GM12878 (cell line): ENCODE data around the gene IRS1. TPM values are rescaled to one million over a fixed set of nuclear protein-coding genes. Genes with fewer than 3 reads are reported as not detected.

ENCODE experiments used
- ATAC-seq: fragments of 200-7000 bp; cut with Tn5 transposase; 3 replicates; pipeline ENCODE4 v1.9.1; 2020; ENCODE audit warnings: mild to moderate bottlenecking, moderate library complexity
- BruUV-seq: library from RNA; stranded (reverse); fragments of 400-500 nt; replicated peaks from 2 replicates; lab custom pipeline; 2021; lab: Mats Ljungman, UMichigan
- CTCF ChIA-PET: fragments of 300-600 bp; sonication (Branson Sonifier 250); formaldehyde crosslinking; extraction: SDS; loops from one replicate; lab custom pipeline; 2021; ENCODE audit warnings: inconsistent platforms; lab: Yijun Ruan, JAX
- POLR2A ChIA-PET: fragments of 350-600 bp; formaldehyde crosslinking; extraction: SDS; loops from one replicate; lab custom pipeline; 2021; ENCODE audit warnings: inconsistent platforms; lab: Charles Lee
- RAD21 ChIA-PET: fragments of 300-600 bp; sonication (Branson Sonifier 250); formaldehyde crosslinking; loops from one replicate; lab custom pipeline; 2023; ENCODE audit warnings: antibody characterized with exemption; ENCODE audit not compliant: unreplicated experiment; lab: Charles Lee
- SMC1A ChIA-PET: fragments of 300-600 bp; sonication (Branson Sonifier 250); formaldehyde crosslinking; loops from one replicate; lab custom pipeline; 2023; ENCODE audit not compliant: unreplicated experiment, uncharacterized antibody; lab: Charles Lee
- DNase-seq: peaks from one replicate; pipeline ENCODE4 v3.0.0-alpha.2; 2011; ENCODE audit warnings: low read depth, low spot score
- FAIRE-seq: peaks from 3 replicates; lab custom pipeline; 2011; peaks lifted over from hg19 to GRCh38; lab: Jason Lieb, UNC
- H2AFZ ChIP-seq: 2 replicates; pipeline ENCODE4 v1.6.0; 2011; ENCODE audit warnings: low read depth, low read length, control low read depth; ENCODE audit not compliant: control insufficient read depth
- H3K27ac ChIP-seq: 2 replicates; pipeline ENCODE4 v1.5.1; 2011; ENCODE audit warnings: control low read depth; ENCODE audit not compliant: control insufficient read depth, insufficient read depth
- H3K27me3 ChIP-seq, 2 experiments: replicated peaks in 1 of 2; 2 replicates each; pipeline versions ENCODE4 v1.6.0 to v1.6.1; 2011; ENCODE audit warnings: low read length in 1 of 2; ENCODE audit not compliant: control insufficient read depth in 2 of 2, insufficient read depth in 2 of 2
- H3K36me3 ChIP-seq, 2 experiments: 2 replicates each; pipeline ENCODE4 v1.5.1; 2011; ENCODE audit warnings: low read length in 1 of 2; ENCODE audit not compliant: control insufficient read depth in 2 of 2, insufficient read depth in 2 of 2
- H3K4me1 ChIP-seq: 2 replicates; pipeline ENCODE4 v1.6.1; 2011; ENCODE audit warnings: mild to moderate bottlenecking, low read length, moderate library complexity, mixed read lengths; ENCODE audit not compliant: control insufficient read depth, insufficient read depth
- H3K4me2 ChIP-seq: 2 replicates; pipeline ENCODE4 v1.6.0; 2011; ENCODE audit warnings: control low read depth; ENCODE audit not compliant: control insufficient read depth, insufficient read depth
- H3K4me3 ChIP-seq: fragments of 200-600 bp; sonication (generic); 2 replicates; pipeline ENCODE4 v1.5.1; 2016
- H3K79me2 ChIP-seq: 2 replicates; pipeline ENCODE4 v1.6.0; 2011; ENCODE audit warnings: low read length; ENCODE audit not compliant: control insufficient read depth, insufficient read depth
- H3K9ac ChIP-seq: 2 replicates; pipeline ENCODE4 v1.8.0; 2011; ENCODE audit warnings: low read length, control low read depth, mixed read lengths; ENCODE audit not compliant: control insufficient read depth, insufficient read depth
- H3K9me3 ChIP-seq: replicated peaks from 3 replicates; pipeline ENCODE4 v1.5.1; 2011; ENCODE audit warnings: mild to moderate bottlenecking, low read length; ENCODE audit not compliant: control insufficient read depth, insufficient read depth
- H4K20me1 ChIP-seq: 2 replicates; pipeline ENCODE4 v1.6.0; 2011; ENCODE audit not compliant: control insufficient read depth, insufficient read depth
- BRCA1 ChIP-seq: IDR thresholded peaks from 2 replicates; pipeline ENCODE4 v1.6.1; 2011; ENCODE audit warnings: low read depth, low read length, improper control_type of control experiment
- ESRRA ChIP-seq: IDR thresholded peaks from 2 replicates; pipeline ENCODE4 v1.6.1; 2012; ENCODE audit warnings: mild to moderate bottlenecking, low read length, improper control_type of control experiment
- HDAC6 ChIP-seq: fragments of 200-600 bp; sonication (generic); IDR thresholded peaks from one replicate; pipeline ENCODE4 v1.8.0; 2017; ENCODE audit warnings: antibody characterized with exemption; ENCODE audit not compliant: unreplicated experiment
- MEF2B ChIP-seq: fragments of 450-650 bp; IDR thresholded peaks from 2 replicates; pipeline ENCODE4 v1.6.1; 2018; ENCODE audit warnings: mild to moderate bottlenecking, moderate library complexity; ENCODE audit not compliant: partially characterized antibody, poor library complexity, severe bottlenecking
- NFYB ChIP-seq: IDR thresholded peaks from 2 replicates; pipeline ENCODE4 v1.6.1; 2011; ENCODE audit warnings: low read depth, mild to moderate bottlenecking, low read length, improper control_type of control experiment, moderate library complexity; ENCODE audit not compliant: insufficient read depth
- NRF1 ChIP-seq: conservative IDR thresholded peaks from 2 replicates; pipeline ENCODE4 v1.6.1; 2011; ENCODE audit warnings: mild to moderate bottlenecking, low read depth, low read length, improper control_type of control experiment
- PAX8 ChIP-seq: fragments of 450-650 bp; IDR thresholded peaks from 2 replicates; pipeline ENCODE4 v1.6.1; 2017; ENCODE audit warnings: mild to moderate bottlenecking, moderate library complexity
- POU2F2 ChIP-seq: IDR thresholded peaks from 3 replicates; pipeline ENCODE4 v1.6.1; 2011; ENCODE audit warnings: low read depth, mild to moderate bottlenecking, low read length, borderline replicate concordance
- RCOR1 ChIP-seq: conservative IDR thresholded peaks from 2 replicates; pipeline ENCODE4 v1.6.1; 2012; ENCODE audit warnings: low read depth, low read length, improper control_type of control experiment
- STAT3 ChIP-seq: IDR thresholded peaks from 2 replicates; pipeline ENCODE4 v1.6.1; 2011; ENCODE audit warnings: low read depth, low read length, improper control_type of control experiment
- SUZ12 ChIP-seq: fragments of 200-600 bp; sonication (generic); IDR thresholded peaks from one replicate; pipeline ENCODE4 v1.6.1; 2018; ENCODE audit warnings: antibody characterized with exemption, mild to moderate bottlenecking; ENCODE audit not compliant: unreplicated experiment
- ZBED1 ChIP-seq: IDR thresholded peaks from 2 replicates; pipeline ENCODE4 v1.6.1; 2016; ENCODE audit warnings: borderline replicate concordance
- ZNF207 ChIP-seq: fragments of 450-650 bp; IDR thresholded peaks from 2 replicates; pipeline ENCODE4 v1.6.1; 2014; ENCODE audit warnings: antibody characterized with exemption, mild to moderate bottlenecking, borderline replicate concordance
- ZNF274 ChIP-seq: IDR thresholded peaks from one replicate; pipeline ENCODE4 v1.8.0; 2011; ENCODE audit not compliant: insufficient read length, insufficient read depth
- WGBS: methylation state at CpG from one replicate; pipeline ENCODE4 v1.1.6; 2016; ENCODE audit warnings: low lambda C conversion rate; ENCODE audit not compliant: insufficient replicate concordance, insufficient coverage; ENCODE audit errors: missing lambda C conversion rate; 5-methylcytosine and 5-hydroxymethylcytosine counted together
- in situ Hi-C: fragments of 300-500 bp; cut with MboI; formaldehyde crosslinking; loops from 9 replicates; pipeline ENCODE4 v1.14.3; 2018; ENCODE audit warnings: mixed read lengths
- intact Hi-C: fragments of 100-400 bp; cut with micrococcal nuclease; formaldehyde crosslinking; loops from one replicate; pipeline ENCODE4 v1.14.2; 2022; ENCODE audit not compliant: unreplicated experiment
- polyA plus RNA-seq, 11 experiments: library from polyadenylated mRNA; depleted of rRNA in 4 of 11; unstranded in 6 of 11; stranded (reverse) in 5 of 11; fragments of >200 nt; fragmentation: Nextera tagmentation in 4 of 11; fragmentation: Illumina TruSeq in 1 of 11; extraction: Ambion mirVana in 4 of 11; extraction: Trizol in 1 of 11; gene quantifications; 1 replicate in 1 of 11; 2 replicates in 10 of 11; pipeline versions ENCODE4 v1.2.1 to v1.2.3, GENCODE V29; 2011 to 2016; ENCODE audit warnings: inconsistent platforms in 2 of 11, missing spikeins in 2 of 11, low read depth in 1 of 11
- total RNA-seq, 4 experiments: library from RNA; depleted of rRNA in 3 of 4; stranded (reverse); fragments of >200 nt in 3 of 4; fragmentation: Illumina TruSeq in 1 of 4; extraction: Trizol in 1 of 4; gene quantifications; 2 replicates each; pipeline versions ENCODE4 v1.2.1 to v1.2.3, GENCODE V29; 2013 to 2021
- TF ChIP-seq, protein P1 (sequence below): fragments of 450-650 bp; IDR thresholded peaks from 2 replicates; pipeline ENCODE4 v1.6.1; 2017; ENCODE audit warnings: mild to moderate bottlenecking
- TF ChIP-seq, protein P2 (sequence below): IDR thresholded peaks from 2 replicates; pipeline ENCODE4 v1.6.1; 2012; ENCODE audit warnings: low read length, inconsistent platforms
- TF ChIP-seq, protein P3 (sequence below): fragments of 450-650 bp; IDR thresholded peaks from 2 replicates; pipeline ENCODE4 v1.6.1; 2014; ENCODE audit warnings: mild to moderate bottlenecking
- TF ChIP-seq, protein P4 (sequence below): IDR thresholded peaks from 2 replicates; pipeline ENCODE4 v1.6.1; 2012; ENCODE audit warnings: low read depth, low read length, improper control_type of control experiment
- TF ChIP-seq, protein P5 (sequence below): fragments of 450-650 bp; IDR thresholded peaks from 2 replicates; pipeline ENCODE4 v1.6.1; 2017; ENCODE audit warnings: low read depth, mild to moderate bottlenecking, moderate library complexity

IRS1 gene
- total and polyA plus RNA-seq, 10 of the 15 experiments (the other 5 are each of a cell fraction or from before 2014, with no cell fraction given): 0.03 to 1.7 (median 0.34) TPM

DNA sequence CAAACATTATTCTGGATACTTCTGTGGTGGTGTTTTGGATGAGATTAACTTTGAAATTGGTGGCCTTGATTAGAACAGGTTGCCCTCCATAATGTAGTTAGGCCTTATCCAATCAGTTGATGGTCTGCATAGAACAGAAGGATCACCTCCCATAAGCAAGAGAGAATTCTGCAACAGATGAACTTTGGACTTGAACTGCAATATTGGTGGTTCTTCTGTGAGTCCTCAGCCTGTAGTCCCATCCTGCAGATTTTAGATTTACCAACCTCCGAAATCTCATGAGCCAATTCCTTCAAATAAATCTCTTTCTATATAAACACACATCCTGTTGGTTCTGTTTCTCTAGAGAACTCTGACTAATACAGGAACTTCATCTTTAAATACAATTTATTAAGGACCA lies 81.9 kb downstream of the IRS1 start:
- in situ Hi-C loops: no loop called here
- no peaks in the 10 kb centered on the region for H3K36me3 ChIP-seq
- no peak for ATAC-seq
- no peak overlapping the region for H3K27ac ChIP-seq
- no peaks in the 10 kb centered on the region for H3K79me2 ChIP-seq
- FAIRE-seq: no peak
- POLR2A ChIA-PET: no interaction called here
- no peaks in the 10 kb centered on the region for H4K20me1 ChIP-seq
- no peaks in the 10 kb centered on the region for H3K9me3 ChIP-seq
- SMC1A ChIA-PET: no interaction called here
- intact Hi-C loops: no loop called here
- no peak for DNase-seq
- TF ChIP-seq RCOR1: no peak
- TF ChIP-seq ZNF274: no peak
- TF ChIP-seq, protein P1, sequence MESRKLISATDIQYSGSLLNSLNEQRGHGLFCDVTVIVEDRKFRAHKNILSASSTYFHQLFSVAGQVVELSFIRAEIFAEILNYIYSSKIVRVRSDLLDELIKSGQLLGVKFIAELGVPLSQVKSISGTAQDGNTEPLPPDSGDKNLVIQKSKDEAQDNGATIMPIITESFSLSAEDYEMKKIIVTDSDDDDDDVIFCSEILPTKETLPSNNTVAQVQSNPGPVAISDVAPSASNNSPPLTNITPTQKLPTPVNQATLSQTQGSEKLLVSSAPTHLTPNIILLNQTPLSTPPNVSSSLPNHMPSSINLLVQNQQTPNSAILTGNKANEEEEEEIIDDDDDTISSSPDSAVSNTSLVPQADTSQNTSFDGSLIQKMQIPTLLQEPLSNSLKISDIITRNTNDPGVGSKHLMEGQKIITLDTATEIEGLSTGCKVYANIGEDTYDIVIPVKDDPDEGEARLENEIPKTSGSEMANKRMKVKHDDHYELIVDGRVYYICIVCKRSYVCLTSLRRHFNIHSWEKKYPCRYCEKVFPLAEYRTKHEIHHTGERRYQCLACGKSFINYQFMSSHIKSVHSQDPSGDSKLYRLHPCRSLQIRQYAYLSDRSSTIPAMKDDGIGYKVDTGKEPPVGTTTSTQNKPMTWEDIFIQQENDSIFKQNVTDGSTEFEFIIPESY: no peak
- TF ChIP-seq POU2F2: no peak
- TF ChIP-seq BRCA1: no peak
- TF ChIP-seq, protein P2, sequence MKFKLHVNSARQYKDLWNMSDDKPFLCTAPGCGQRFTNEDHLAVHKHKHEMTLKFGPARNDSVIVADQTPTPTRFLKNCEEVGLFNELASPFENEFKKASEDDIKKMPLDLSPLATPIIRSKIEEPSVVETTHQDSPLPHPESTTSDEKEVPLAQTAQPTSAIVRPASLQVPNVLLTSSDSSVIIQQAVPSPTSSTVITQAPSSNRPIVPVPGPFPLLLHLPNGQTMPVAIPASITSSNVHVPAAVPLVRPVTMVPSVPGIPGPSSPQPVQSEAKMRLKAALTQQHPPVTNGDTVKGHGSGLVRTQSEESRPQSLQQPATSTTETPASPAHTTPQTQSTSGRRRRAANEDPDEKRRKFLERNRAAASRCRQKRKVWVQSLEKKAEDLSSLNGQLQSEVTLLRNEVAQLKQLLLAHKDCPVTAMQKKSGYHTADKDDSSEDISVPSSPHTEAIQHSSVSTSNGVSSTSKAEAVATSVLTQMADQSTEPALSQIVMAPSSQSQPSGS: no peak
- TF ChIP-seq, protein P3, sequence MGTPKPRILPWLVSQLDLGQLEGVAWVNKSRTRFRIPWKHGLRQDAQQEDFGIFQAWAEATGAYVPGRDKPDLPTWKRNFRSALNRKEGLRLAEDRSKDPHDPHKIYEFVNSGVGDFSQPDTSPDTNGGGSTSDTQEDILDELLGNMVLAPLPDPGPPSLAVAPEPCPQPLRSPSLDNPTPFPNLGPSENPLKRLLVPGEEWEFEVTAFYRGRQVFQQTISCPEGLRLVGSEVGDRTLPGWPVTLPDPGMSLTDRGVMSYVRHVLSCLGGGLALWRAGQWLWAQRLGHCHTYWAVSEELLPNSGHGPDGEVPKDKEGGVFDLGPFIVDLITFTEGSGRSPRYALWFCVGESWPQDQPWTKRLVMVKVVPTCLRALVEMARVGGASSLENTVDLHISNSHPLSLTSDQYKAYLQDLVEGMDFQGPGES: no peak
- TF ChIP-seq, protein P4, sequence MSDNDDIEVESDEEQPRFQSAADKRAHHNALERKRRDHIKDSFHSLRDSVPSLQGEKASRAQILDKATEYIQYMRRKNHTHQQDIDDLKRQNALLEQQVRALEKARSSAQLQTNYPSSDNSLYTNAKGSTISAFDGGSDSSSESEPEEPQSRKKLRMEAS: no peak
- no peak for TF ChIP-seq NFYB
- no peak for TF ChIP-seq STAT3
- TF ChIP-seq, protein P5, sequence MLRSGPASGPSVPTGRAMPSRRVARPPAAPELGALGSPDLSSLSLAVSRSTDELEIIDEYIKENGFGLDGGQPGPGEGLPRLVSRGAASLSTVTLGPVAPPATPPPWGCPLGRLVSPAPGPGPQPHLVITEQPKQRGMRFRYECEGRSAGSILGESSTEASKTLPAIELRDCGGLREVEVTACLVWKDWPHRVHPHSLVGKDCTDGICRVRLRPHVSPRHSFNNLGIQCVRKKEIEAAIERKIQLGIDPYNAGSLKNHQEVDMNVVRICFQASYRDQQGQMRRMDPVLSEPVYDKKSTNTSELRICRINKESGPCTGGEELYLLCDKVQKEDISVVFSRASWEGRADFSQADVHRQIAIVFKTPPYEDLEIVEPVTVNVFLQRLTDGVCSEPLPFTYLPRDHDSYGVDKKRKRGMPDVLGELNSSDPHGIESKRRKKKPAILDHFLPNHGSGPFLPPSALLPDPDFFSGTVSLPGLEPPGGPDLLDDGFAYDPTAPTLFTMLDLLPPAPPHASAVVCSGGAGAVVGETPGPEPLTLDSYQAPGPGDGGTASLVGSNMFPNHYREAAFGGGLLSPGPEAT: no peak
- no peak for TF ChIP-seq ZBED1
- no peak for TF ChIP-seq NRF1
- no peak for TF ChIP-seq ESRRA
- no peak for TF ChIP-seq MEF2B
- TF ChIP-seq HDAC6: no peak
- TF ChIP-seq SUZ12: no peak
- no peak for TF ChIP-seq PAX8
- no peak for TF ChIP-seq ZNF207
- H2AFZ ChIP-seq: no peak overlapping the region
- H3K4me1 ChIP-seq: no peaks in the 10 kb centered on the region
- no peak overlapping the region for H3K4me3 ChIP-seq
- H3K9ac ChIP-seq: no peak overlapping the region
- 87% methylated on average over 1 of the region's 1 CpG for WGBS
- RAD21 ChIA-PET: no interaction called here
- no TSS peak for BruUV-seq
- no peak overlapping the region for H3K4me2 ChIP-seq
- CTCF ChIA-PET: no interaction called here
- H3K27me3 ChIP-seq: no peaks in the 10 kb centered on the region
